NCI-H2107 (cell line): ENCODE data around the gene DNAI7.

ENCODE experiments used
- DNase-seq: peaks from one replicate; lab custom pipeline; 2025; lab: John Stamatoyannopoulos, UW

Gene DNAI7

GRCh38 chr12:25195056-25195971 is at the start of gene DNAI7, which contains the start of gene ETFRF1:
TSS of gene DNAI7 (minus strand) at chr12:25195160. CDS start at chr12:25195078, 82 bp downstream.
TSS of gene ETFRF1 (plus strand) at chr12:25195237. CDS start at chr12:25203957, 8,720 bp downstream.
- DNase-seq: peak; percentile 92

- no peak for DNase-seq
Measured at GRCh38 chr12:25243680-25243990, 48.7 kb upstream of the DNAI7 start.

- no peak for DNase-seq
Measured at GRCh38 chr12:25242981-25243679, 48.2 kb upstream of the DNAI7 start.

- DNase-seq: no peak
Measured at GRCh38 chr12:25241167-25242020, 46.4 kb upstream of the DNAI7 start.

- no peak for DNase-seq
Measured at GRCh38 chr12:25236626-25237025, 41.7 kb upstream of the DNAI7 start.

DNA sequence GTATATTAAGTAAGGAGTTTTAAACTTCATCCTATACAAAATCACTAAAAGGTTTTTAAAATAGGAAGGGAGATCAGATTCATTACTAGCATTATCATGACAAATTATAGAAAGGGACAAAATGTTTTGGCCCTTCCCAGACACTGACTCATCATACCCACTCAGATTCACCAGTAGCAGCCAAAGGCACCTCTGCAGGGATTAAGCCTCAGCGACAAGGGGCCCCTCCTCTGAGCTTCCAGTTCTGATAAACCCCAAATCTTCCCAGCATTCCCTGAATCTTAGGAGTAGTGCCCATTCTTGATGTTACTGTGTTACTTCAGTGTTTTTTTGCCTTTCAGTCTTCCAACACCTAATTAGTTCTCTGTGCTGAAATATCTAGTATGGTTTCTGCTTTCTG is 41.2 kb upstream of the DNAI7 start:
- DNase-seq: no peak

- DNase-seq: no peak
Measured at GRCh38 chr12:25213338-25213737, 18.4 kb upstream of the DNAI7 start.

GRCh38 chr12:25208554-25208953 is 13.6 kb upstream of the DNAI7 start:
- DNase-seq: no peak

GRCh38 chr12:25207846-25208245 is 12.9 kb upstream of the DNAI7 start:
- DNase-seq: no peak

DNA sequence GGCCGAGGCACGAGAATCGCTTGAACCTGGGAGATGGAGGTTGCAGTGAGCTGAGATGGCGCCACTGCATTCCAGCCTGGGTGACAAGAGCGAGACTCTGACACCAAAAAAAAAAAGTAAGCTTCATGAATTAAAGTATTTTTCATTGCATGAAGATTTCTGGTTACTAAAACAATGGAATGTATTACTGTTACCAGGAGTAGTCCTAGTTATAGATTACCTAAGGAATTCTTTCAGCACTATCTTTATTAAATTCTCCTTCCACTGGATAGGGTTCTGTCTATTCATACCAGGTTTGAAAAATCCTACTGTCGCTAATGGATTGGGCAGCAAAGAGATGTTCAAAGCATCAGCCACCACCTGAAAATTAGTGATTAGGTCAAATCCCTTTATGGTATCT is 12.5 kb upstream of the DNAI7 start:
- no peak for DNase-seq

GRCh38 chr12:25202137-25202536 is 7.2 kb upstream of the DNAI7 start:
- no peak for DNase-seq

DNA sequence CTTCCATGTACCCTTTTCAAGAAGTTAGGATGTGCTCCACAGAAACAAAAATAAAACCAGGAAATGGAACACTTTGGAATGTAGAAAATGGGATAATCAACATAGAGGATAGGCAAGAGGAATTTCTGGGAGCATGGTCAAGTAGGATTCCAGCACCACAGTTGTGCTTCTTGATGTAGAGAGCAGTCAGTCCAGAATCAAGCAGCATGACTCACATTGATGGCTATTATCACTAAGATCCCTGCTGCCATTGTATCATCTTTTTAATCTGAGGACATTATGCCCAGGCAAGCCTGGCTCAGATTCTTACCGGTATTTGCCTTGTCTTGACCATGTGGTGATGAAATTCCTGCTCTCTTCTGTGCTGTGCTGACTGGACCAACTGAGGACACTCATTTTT is 5.7 kb upstream of the DNAI7 start:
- no peak for DNase-seq

DNA sequence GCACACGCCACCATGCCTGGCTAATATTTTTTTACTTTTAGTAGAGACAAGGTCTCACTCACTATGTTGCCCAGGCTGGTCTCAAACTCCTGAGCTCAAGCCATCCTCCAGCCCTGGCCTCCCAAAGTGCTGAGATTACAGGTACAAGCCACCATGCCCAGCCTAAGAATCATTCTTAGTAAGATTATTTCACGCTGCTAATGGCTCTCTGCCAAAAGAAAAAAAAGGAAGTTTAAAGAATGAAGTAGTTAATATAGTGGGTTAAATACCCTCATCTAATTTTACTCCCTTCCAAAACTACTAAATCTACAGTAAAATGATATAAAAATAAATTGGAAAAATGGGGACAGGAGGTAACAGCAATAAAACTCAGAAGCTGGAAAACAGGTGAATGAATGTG is 2.6 kb upstream of the DNAI7 start:
- no peak for DNase-seq

DNA sequence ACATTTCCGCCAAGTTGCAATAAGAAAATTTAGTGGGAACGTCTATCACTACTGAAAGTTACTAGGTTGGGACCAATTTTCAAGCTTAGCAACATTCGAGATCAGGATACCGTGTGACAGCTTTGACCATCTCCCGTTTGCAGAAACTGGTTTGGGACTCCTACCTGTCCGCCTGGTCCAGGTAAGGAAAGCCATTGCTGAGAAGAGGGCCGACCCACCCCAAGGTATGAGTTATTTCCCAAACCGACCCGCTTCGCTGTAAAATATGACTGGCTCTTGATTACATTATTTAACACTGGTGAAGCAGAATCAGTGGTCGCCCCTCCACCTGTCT is 271 bp downstream of the DNAI7 start:
- DNase-seq: no peak

- DNase-seq: no peak
Measured at GRCh38 chr12:25194214-25194613, 746 bp downstream of the DNAI7 start.

DNA sequence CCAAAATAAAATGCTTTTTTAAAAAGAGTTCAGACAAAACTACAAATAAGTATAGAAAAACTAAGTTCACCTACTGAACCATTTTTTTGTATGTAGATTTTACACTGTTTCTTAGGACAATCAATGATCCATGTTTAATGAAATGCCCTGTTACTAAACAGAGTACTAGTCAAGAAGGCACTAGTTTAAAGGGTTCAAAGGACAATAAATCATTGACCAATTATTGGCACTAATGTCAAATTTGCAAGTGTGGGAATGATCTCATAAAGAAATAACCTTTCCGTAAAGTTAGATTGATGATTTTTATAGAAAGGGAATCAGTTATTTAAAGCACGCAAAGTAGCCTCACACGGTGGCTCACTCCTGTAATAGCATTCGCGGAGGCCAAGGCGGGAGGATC is 4.2 kb downstream of the DNAI7 start:
- DNase-seq: no peak

- DNase-seq: no peak
Measured at GRCh38 chr12:25189656-25190055, 5.3 kb downstream of the DNAI7 start.

DNA sequence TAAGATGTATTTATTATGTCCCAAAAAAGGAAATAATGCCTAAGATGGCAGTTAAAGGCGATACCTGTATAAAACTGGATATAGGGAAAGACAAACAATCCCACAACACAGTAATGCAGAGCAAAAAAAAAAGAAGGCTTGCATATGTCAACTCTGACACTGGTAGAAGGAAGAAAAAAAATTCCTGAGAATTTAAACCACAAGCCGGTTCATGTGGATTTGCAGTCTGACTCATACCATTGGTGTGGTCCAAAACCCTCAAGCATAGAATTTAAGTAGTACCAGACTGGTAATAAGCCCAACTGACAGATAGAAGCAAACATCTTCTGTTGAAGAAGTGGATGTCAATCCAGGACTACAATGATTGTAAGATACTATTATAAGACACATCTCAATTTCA is 7.2 kb downstream of the DNAI7 start:
- no peak for DNase-seq

DNA sequence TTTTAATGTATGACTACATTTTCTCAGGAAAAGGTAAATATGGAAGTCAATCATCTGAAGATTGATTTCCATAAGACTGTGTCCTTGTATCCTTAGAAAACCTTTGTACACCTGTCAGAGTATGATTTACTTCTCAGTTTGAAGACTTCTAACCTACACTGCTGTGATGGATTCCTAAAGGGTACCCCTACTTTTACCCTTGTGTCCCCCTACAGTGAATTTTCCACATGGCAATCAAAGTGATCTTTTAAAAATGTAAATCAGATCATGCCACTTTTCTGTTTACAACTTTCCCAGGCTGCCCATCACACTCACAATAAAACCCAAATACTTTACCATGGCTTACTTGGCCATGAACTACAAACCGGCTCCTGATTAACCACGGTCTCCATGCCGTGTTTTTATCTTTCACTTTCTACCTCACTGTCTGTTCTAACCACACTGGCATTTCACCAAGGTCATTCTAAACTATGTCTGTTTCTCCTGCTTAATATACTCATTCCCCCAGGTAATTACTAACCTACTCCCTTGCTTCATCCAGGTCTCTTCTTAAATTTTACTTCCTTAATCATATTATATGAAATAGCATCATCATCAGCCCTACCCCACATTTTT is 8.1 kb downstream of the DNAI7 start:
- DNase-seq: no peak

- DNase-seq: no peak
Measured at GRCh38 chr12:25186038-25186787, 8.7 kb downstream of the DNAI7 start.

GRCh38 chr12:25184132-25184531 is 10.8 kb downstream of the DNAI7 start:
- DNase-seq: no peak
